NT2/D1 (cell line): Measurements from ENCODE around the gene USP40.

Experiments
- DNase-seq: peaks from one replicate; pipeline ENCODE4 v3.0.0-alpha.2; 2011; ENCODE audit warnings: low read depth, low spot score
- H3K27me3 ChIP-seq: 2 replicates; pipeline ENCODE4 v1.6.0; 2011; ENCODE audit warnings: mild to moderate bottlenecking; ENCODE audit not compliant: insufficient read length, insufficient read depth
- H3K36me3 ChIP-seq: 2 replicates; pipeline ENCODE4 v1.6.1; 2011; ENCODE audit warnings: mild to moderate bottlenecking, low read length, mixed read lengths; ENCODE audit not compliant: insufficient read depth, insufficient read length
- H3K4me1 ChIP-seq: 2 replicates; pipeline ENCODE4 v1.5.1; 2011; ENCODE audit not compliant: insufficient read depth, insufficient read length
- H3K4me3 ChIP-seq: 2 replicates; pipeline ENCODE4 v1.5.1; 2011; ENCODE audit warnings: low read depth; ENCODE audit not compliant: insufficient read length
- H3K9ac ChIP-seq: 2 replicates; pipeline ENCODE4 v1.6.0; 2011; ENCODE audit warnings: low read depth; ENCODE audit not compliant: insufficient read length
- H3K9me3 ChIP-seq: 2 replicates; pipeline ENCODE4 v1.5.1; 2011; ENCODE audit warnings: mild to moderate bottlenecking, low read length; ENCODE audit not compliant: insufficient read depth
- SUZ12 ChIP-seq: IDR thresholded peaks from 2 replicates; pipeline ENCODE4 v1.6.1; 2011; ENCODE audit not compliant: insufficient read length, insufficient read depth; ENCODE audit errors: extremely low read depth
- YY1 ChIP-seq: IDR thresholded peaks from 2 replicates; pipeline ENCODE4 v1.6.1; 2011; ENCODE audit not compliant: insufficient read length, insufficient read depth
- ZNF274 ChIP-seq: IDR thresholded peaks from 2 replicates; pipeline ENCODE4 v1.6.1; 2011; ENCODE audit warnings: mild to moderate bottlenecking, low read depth, low read length

The USP40 gene, protein sequence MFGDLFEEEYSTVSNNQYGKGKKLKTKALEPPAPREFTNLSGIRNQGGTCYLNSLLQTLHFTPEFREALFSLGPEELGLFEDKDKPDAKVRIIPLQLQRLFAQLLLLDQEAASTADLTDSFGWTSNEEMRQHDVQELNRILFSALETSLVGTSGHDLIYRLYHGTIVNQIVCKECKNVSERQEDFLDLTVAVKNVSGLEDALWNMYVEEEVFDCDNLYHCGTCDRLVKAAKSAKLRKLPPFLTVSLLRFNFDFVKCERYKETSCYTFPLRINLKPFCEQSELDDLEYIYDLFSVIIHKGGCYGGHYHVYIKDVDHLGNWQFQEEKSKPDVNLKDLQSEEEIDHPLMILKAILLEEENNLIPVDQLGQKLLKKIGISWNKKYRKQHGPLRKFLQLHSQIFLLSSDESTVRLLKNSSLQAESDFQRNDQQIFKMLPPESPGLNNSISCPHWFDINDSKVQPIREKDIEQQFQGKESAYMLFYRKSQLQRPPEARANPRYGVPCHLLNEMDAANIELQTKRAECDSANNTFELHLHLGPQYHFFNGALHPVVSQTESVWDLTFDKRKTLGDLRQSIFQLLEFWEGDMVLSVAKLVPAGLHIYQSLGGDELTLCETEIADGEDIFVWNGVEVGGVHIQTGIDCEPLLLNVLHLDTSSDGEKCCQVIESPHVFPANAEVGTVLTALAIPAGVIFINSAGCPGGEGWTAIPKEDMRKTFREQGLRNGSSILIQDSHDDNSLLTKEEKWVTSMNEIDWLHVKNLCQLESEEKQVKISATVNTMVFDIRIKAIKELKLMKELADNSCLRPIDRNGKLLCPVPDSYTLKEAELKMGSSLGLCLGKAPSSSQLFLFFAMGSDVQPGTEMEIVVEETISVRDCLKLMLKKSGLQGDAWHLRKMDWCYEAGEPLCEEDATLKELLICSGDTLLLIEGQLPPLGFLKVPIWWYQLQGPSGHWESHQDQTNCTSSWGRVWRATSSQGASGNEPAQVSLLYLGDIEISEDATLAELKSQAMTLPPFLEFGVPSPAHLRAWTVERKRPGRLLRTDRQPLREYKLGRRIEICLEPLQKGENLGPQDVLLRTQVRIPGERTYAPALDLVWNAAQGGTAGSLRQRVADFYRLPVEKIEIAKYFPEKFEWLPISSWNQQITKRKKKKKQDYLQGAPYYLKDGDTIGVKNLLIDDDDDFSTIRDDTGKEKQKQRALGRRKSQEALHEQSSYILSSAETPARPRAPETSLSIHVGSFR

DNA sequence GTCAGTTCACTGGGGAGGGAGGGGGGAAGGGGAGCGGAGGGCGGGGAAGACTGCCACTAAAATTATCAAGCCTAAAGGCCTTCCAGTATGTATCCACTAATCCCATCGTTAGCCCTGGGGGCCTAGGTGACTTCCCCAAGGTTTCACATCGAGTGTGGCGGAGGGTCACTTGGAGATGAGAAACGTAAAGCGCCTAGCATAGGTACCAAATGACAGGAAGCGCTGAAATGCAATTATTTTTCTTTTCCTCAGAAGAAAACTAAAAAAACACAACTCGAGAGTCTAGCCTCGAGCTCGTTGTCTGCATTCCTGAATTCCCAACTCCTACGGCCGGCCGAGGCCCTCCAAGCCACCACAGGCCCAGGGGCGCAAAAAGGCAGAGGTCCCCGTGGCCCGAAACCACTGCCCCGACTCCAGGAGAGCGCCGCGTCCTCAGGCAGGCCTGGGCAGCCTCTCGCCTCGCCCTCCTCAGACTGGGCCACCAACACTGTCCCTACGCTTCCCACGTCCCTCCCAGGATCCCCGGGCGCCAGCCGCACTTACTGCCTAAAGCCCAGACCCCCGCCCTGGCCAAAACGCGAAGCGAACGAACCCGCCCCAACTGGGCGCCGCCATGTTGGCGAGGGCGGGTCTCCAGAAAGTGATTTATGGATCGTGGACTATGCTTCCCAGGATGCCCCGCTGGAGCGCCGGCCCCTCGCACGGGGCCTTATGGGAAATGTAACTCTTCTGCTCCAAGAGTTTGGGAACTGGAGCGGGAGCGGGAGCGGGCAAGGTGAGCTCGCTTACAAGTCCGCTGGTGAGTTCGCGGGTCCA lies at the start of gene USP40:
TSS of gene USP40 (minus strand) at position 642 of the 816 bp plus-strand sequence. CDS start 1,228 bp downstream, outside the sequence.
- Histone ChIP-seq H3K4me1 (no peaks in the 10 kb centered on the region), H3K4me3 (peak within 1 kb of the TSS; percentile 81), H3K9me3 (no peaks in the 10 kb centered on the region), H3K27me3 (no peaks in the 10 kb centered on the region), H3K9ac (peak within 1 kb of the TSS; percentile 95), H3K36me3 (peaks cover 5% of the 10 kb centered on the region)
- TF ChIP-seq YY1: peak; percentile 93
- no peak for TF ChIP-seq ZNF274
- peak; percentile 90 for DNase-seq

DNA sequence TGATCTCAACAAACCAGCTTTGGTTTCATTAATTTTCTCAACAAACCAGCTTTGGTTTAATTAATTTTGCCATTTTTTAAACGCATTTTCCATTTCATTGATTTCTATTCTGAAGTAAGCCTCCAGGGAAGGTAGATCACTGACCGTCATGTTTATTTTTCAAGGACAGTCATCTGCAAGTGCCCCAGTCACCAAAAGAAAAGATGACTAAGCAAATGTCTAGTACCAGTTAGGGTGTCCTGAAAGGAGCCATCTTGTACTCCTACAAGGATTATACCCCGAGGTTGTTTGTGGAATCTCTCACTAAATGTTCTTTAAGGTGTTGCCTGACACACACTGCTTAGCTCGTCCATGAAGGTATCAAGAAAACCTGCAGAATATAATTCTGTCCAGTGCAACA lies 44.7 kb upstream of the USP40 start:
- TF ChIP-seq SUZ12 (no peak), YY1 (no peak), ZNF274 (no peak)
- H3K4me3 ChIP-seq: no peak overlapping the region
- H3K9ac ChIP-seq: no peak overlapping the region
- peaks cover 9% of the 10 kb centered on the region; the same call in 1 of the 2 replicates for H3K9me3 ChIP-seq
- DNase-seq: no peak
- H3K27me3 ChIP-seq: no peaks in the 10 kb centered on the region
- H3K36me3 ChIP-seq: no peaks in the 10 kb centered on the region
- H3K4me1 ChIP-seq: no peaks in the 10 kb centered on the region

DNA sequence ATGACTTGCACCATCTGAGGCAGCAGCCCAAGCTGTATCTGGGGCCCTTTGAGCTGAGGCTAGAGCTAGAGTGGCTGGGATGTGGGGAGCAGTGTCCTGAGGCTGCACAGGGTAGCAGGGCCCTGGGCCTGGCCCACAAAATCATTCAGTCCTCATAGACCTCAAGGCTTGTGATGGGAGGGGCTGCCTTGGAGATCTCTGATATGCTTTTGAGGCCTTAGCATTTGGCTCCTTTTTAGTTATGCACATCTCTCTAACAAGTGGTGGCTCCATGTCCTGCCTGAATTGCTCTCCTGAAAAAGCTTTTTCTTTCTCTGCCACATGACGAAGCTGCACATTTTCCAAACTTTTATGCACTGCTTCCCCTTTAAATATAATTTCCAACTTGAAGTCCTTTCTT lies 39.1 kb upstream of the USP40 start:
- Histone ChIP-seq H3K4me1 (no peaks in the 10 kb centered on the region), H3K27me3 (no peaks in the 10 kb centered on the region), H3K9ac (no peak overlapping the region), H3K9me3 (peaks cover 11% of the 10 kb centered on the region; the same call in 1 of the 2 replicates), H3K4me3 (no peak overlapping the region), H3K36me3 (no peaks in the 10 kb centered on the region)
- DNase-seq: no peak
- TF ChIP-seq ZNF274: no peak
- no peak for TF ChIP-seq YY1
- TF ChIP-seq SUZ12: no peak

DNA sequence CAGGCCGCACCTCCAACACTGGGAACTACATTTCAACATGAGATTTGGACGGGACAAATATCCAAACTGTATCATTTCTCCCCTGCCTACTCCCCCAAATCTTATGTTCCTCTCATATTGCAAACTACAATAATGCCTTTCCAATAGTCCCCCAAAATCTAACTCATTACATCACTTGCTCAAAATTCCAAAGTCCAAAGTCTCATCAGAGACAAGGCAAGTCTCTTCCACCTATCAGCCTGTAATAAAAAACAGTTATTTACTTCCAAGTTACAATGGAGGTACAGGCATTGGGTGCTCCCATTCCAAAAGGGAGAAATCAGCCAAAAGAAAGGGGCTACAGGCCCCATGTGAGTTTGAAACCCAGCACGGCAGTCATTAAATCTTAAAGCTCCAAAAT lies 38.2 kb upstream of the USP40 start:
- Histone ChIP-seq H3K36me3 (no peaks in the 10 kb centered on the region), H3K27me3 (no peaks in the 10 kb centered on the region), H3K4me1 (no peaks in the 10 kb centered on the region), H3K4me3 (no peak overlapping the region), H3K9me3 (0 out of 2 replicates have a peak, but pooled peaks cover 5% of the 10 kb centered on the region), H3K9ac (no peak overlapping the region)
- DNase-seq: no peak
- no peak for TF ChIP-seq SUZ12
- no peak for TF ChIP-seq YY1
- no peak for TF ChIP-seq ZNF274

DNA sequence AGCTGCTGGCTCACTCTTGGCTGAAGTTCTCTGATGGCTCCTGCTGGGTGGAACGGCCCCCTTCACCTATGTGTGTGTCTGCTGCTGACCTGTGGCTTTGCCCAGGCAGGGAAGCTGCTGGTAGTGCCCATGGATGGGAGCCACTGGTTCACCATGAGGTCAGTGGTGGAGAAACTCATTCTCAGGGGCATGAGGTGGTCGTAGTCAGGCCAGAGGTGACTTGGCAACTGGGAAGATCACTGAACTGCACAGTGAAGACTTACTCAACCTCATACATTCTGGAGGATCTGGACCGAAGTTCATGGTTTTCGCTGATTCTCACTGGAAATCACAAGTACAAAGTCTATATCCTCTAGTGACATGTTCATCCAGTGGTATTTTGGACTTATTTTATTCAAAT lies 36.9 kb upstream of the USP40 start:
- DNase-seq: no peak
- TF ChIP-seq YY1: no peak
- TF ChIP-seq SUZ12: no peak
- no peak for TF ChIP-seq ZNF274
- Histone ChIP-seq H3K27me3 (no peaks in the 10 kb centered on the region), H3K9me3 (0 out of 2 replicates have a peak, but pooled peaks cover 5% of the 10 kb centered on the region), H3K4me1 (no peaks in the 10 kb centered on the region), H3K9ac (no peak overlapping the region), H3K4me3 (no peak overlapping the region), H3K36me3 (no peaks in the 10 kb centered on the region)

DNA sequence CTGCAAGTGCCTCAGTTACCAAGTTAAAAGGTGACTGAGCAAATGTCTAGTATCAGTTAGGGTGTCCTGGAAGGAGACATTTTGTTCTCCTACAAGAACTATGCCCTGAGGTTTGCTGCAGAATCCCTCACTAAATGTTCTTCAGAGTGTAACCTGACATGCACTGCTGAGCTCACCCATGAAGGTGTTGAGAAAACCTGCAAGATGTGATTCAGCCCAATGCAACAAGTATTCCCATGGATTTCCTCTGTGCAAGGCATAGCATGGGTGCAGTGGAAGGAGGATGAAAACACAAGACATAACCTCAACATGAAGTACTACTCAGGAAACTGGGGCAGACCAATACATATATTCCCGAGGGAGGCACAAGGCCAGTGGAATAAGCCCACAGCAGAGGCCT lies 35.5 kb upstream of the USP40 start:
- DNase-seq: no peak
- H3K4me1 ChIP-seq: no peaks in the 10 kb centered on the region
- no peak overlapping the region for H3K4me3 ChIP-seq
- no peak overlapping the region for H3K9ac ChIP-seq
- peaks cover 7% of the 10 kb centered on the region; the same call in 1 of the 2 replicates for H3K9me3 ChIP-seq
- H3K27me3 ChIP-seq: no peaks in the 10 kb centered on the region
- TF ChIP-seq ZNF274: no peak
- TF ChIP-seq YY1: no peak
- TF ChIP-seq SUZ12: no peak
- no peaks in the 10 kb centered on the region for H3K36me3 ChIP-seq
